ENCODE results near the gene ACCS. TPM values are rescaled to one million over a fixed set of nuclear protein-coding genes. Genes with fewer than 3 reads are reported as not detected.

ACCS gene
- total RNA-seq, 4 donors from 2014 or later: 4.5 to 26.3 (median 17.3) TPM

DNA sequence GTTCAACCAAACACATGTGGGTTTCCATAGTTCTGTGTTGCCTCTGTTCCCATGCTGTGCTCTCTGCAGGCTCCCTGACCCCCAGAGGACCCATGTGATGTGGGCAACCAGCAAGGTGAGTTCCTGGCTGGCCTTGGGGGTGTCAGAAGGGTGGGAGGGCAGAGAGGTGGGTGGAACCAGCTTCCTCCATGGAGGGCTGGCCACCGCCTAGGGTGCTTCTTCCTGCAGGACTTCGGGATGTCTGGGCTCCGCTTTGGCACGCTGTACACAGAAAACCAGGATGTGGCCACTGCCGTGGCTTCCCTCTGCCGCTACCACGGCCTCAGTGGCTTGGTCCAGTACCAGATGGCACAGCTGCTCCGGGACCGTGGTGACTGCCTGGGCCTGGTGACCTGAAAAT lies 14.9 kb downstream of the ACCS start:
- TF ChIP-seq POLR2AphosphoS5 (IDR thresholded peaks at IDR 0.05) (no peak), EP300 (IDR thresholded peaks at IDR 0.05) (no peak), POLR2A (IDR thresholded peaks at IDR 0.05) (no peak)
- TF ChIP-seq, protein P1, sequence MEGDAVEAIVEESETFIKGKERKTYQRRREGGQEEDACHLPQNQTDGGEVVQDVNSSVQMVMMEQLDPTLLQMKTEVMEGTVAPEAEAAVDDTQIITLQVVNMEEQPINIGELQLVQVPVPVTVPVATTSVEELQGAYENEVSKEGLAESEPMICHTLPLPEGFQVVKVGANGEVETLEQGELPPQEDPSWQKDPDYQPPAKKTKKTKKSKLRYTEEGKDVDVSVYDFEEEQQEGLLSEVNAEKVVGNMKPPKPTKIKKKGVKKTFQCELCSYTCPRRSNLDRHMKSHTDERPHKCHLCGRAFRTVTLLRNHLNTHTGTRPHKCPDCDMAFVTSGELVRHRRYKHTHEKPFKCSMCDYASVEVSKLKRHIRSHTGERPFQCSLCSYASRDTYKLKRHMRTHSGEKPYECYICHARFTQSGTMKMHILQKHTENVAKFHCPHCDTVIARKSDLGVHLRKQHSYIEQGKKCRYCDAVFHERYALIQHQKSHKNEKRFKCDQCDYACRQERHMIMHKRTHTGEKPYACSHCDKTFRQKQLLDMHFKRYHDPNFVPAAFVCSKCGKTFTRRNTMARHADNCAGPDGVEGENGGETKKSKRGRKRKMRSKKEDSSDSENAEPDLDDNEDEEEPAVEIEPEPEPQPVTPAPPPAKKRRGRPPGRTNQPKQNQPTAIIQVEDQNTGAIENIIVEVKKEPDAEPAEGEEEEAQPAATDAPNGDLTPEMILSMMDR (IDR thresholded peaks at IDR 0.05): no peak
- no peaks in the 10 kb centered on the region for H3K4me1 ChIP-seq
- H3K4me3 ChIP-seq: no peak overlapping the region
- H3K27me3 ChIP-seq: no peaks in the 10 kb centered on the region
- no peaks in the 10 kb centered on the region for H3K9me3 ChIP-seq
- no peak overlapping the region for H3K27ac ChIP-seq
- 96% methylated on average over 5 of the region's 9 CpGs; no CpG with 5 or more reads in 1 of the 2 donors for WGBS, 2 donors (ENCODE audit: low coverage in 1 of 2)
- peaks cover 0 to 83% of the 10 kb centered on the region in 2 donors for H3K36me3 ChIP-seq
- ATAC-seq: no peak

DNA sequence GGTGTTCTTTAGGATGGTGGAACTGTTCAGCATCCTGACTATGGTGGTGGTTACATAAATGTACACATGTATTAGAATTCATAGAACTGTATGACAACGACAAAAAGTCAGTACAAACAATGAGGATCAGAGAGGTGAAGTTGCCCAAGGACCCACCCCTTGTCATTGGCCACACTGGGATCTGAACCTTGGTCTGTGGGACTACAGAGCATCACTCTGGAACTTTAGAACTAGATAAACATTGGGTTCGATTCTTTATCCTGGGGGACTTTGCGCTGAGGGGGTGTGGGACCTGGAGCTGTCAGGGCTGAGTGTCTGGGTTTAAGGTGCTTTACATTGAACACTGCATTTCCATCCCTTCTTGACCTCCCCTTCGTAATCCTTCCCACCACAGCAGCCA lies 16.6 kb downstream of the ACCS start:
- Histone ChIP-seq H3K27ac (no peak overlapping the region), H3K9me3 (no peaks in the 10 kb centered on the region), H3K4me3 (no peak overlapping the region), H3K4me1 (no peaks in the 10 kb centered on the region), H3K36me3 (peaks cover 0 to 71% of the 10 kb centered on the region in 2 donors), H3K27me3 (no peaks in the 10 kb centered on the region)
- no peak for ATAC-seq
- TF ChIP-seq POLR2A (IDR thresholded peaks at IDR 0.05) (no peak), POLR2AphosphoS5 (IDR thresholded peaks at IDR 0.05) (no peak), EP300 (IDR thresholded peaks at IDR 0.05) (no peak)
- TF ChIP-seq, protein P1 (IDR thresholded peaks at IDR 0.05): no peak
- 85 to 92% methylated on average over 3 to 4 of the region's 4 CpGs for WGBS, 2 donors (ENCODE audit: low coverage in 1 of 2)

DNA sequence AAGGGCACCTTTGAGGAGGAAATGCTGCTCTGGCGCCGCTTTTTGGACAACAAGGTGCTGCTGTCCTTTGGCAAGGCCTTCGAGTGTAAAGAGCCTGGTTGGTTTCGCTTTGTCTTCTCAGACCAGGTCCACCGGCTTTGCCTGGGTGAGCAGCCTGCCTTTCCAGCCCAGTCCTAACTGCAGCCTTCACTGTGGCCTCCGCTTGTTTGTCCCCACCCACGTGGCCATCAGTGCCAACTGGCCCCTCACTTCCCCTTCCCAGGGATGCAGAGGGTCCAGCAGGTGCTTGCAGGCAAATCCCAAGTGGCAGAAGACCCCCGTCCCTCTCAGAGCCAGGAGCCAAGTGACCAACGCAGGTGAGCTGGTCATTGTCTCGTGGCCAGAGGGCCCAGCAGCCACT lies 17.4 kb downstream of the ACCS start:
- H3K27me3 ChIP-seq: no peaks in the 10 kb centered on the region
- H3K4me1 ChIP-seq: no peaks in the 10 kb centered on the region
- H3K36me3 ChIP-seq: peaks cover 0 to 63% of the 10 kb centered on the region in 2 donors
- H3K4me3 ChIP-seq: no peak overlapping the region
- no peak for TF ChIP-seq POLR2A (IDR thresholded peaks at IDR 0.05)
- TF ChIP-seq, protein P1 (IDR thresholded peaks at IDR 0.05): no peak
- no peak for TF ChIP-seq POLR2AphosphoS5 (IDR thresholded peaks at IDR 0.05)
- no peak for TF ChIP-seq EP300 (IDR thresholded peaks at IDR 0.05)
- H3K9me3 ChIP-seq: no peaks in the 10 kb centered on the region
- no peak for ATAC-seq
- no peak overlapping the region for H3K27ac ChIP-seq
- no CpG with 5 or more reads among the region's 10 CpGs for WGBS, 2 donors (ENCODE audit: low coverage in 1 of 2)

DNA sequence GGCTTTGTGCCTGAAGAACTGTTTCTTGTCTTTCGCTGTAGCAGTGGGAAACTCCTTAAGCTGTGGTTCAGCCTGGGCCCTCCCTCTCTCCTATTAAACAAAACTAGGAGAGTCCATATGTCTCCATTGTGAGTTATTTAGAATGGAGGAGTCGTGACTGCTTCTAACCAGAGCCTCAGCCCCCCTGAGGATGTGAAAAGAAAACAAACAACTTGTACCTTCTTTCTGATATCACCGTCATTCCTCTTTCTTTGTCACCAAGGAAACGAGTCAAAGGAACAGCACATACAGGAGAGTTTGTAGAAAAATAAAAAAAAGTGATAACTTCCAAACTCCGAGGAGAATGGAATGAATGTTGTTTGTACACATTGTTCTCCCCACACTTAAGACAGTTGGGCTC lies 17.8 kb downstream of the ACCS start:
- H3K9me3 ChIP-seq: no peaks in the 10 kb centered on the region
- H3K4me3 ChIP-seq: no peak overlapping the region
- ATAC-seq: no peak
- no peaks in the 10 kb centered on the region for H3K4me1 ChIP-seq
- 46 to 54% methylated on average over 4 of the region's 5 CpGs for WGBS, 2 donors (ENCODE audit: low coverage in 1 of 2)
- H3K27ac ChIP-seq: no peak overlapping the region
- H3K36me3 ChIP-seq: peaks cover 0 to 59% of the 10 kb centered on the region in 2 donors
- TF ChIP-seq, protein P1 (IDR thresholded peaks at IDR 0.05): no peak
- TF ChIP-seq POLR2AphosphoS5 (IDR thresholded peaks at IDR 0.05) (no peak), POLR2A (IDR thresholded peaks at IDR 0.05) (no peak), EP300 (IDR thresholded peaks at IDR 0.05) (no peak)
- H3K27me3 ChIP-seq: no peaks in the 10 kb centered on the region

DNA sequence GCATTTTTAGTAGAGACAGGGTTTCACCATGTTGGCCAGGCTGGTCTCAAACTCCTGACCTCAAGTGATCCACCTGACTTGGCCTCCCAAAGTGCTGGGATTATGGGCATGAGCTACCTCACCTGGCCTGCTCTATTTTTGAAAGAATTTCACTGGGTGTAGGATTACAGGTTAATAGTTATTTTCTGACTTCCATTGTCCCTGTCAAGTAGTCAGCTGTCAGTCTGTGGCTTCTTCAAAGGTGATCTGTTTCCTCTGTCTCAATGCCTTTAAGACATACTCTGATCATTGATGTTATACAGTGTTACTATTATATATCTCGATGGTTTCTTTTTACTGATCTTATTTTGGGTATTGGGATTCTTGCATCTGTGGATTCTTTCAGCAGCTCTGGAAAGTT lies 19.3 kb downstream of the ACCS start:
- Histone ChIP-seq H3K4me1 (no peaks in the 10 kb centered on the region), H3K9me3 (no peaks in the 10 kb centered on the region), H3K4me3 (no peak overlapping the region), H3K36me3 (peaks cover 0 to 47% of the 10 kb centered on the region in 2 donors), H3K27ac (no peak overlapping the region), H3K27me3 (no peaks in the 10 kb centered on the region)
- no peak for ATAC-seq
- 100% methylated on average over 1 of the region's 1 CpG; no CpG with 5 or more reads in 1 of the 2 donors for WGBS, 2 donors (ENCODE audit: low coverage in 1 of 2)
- TF ChIP-seq, protein P1 (IDR thresholded peaks at IDR 0.05): no peak
- TF ChIP-seq EP300 (IDR thresholded peaks at IDR 0.05): no peak
- no peak for TF ChIP-seq POLR2A (IDR thresholded peaks at IDR 0.05)
- no peak for TF ChIP-seq POLR2AphosphoS5 (IDR thresholded peaks at IDR 0.05)
